GM23338 (cell line): ENCODE data around the gene DCHS1. TPM values are rescaled to one million over a fixed set of nuclear protein-coding genes. Genes with fewer than 3 reads are reported as not detected.

Source experiments
- ATAC-seq: fragments of 200-7000 bp; cut with Tn5 transposase; 3 replicates; pipeline ENCODE4 v1.9.1; 2020
- DNase-seq: peaks from one replicate; pipeline ENCODE4 v3.0.0-alpha.2; 2015; ENCODE audit warnings: low spot score
- H2AFZ ChIP-seq: fragments of 200-600 bp; sonication (generic); 2 replicates; pipeline ENCODE4 v1.8.0; 2016; ENCODE audit warnings: antibody characterized with exemption, mild to moderate bottlenecking, moderate library complexity
- H3F3A ChIP-seq: fragments of 200-600 bp; sonication (generic); replicated peaks from 2 replicates; pipeline ENCODE4 v1.8.0; 2017; ENCODE audit warnings: antibody characterized with exemption, mixed run types, low read depth
- H3K27ac ChIP-seq: fragments of 200-600 bp; sonication (generic); 2 replicates; pipeline ENCODE4 v1.6.1; 2016; ENCODE audit warnings: low read depth
- H3K27me3 ChIP-seq: fragments of 200-600 bp; sonication (generic); 2 replicates; pipeline ENCODE4 v1.8.0; 2016; ENCODE audit warnings: mild to moderate bottlenecking, mixed run types, moderate library complexity; ENCODE audit not compliant: insufficient read depth
- H3K36me3 ChIP-seq: fragments of 200-600 bp; sonication (generic); 2 replicates; pipeline ENCODE4 v1.8.0; 2016; ENCODE audit warnings: mild to moderate bottlenecking; ENCODE audit not compliant: insufficient read depth
- H3K4me1 ChIP-seq: fragments of 200-600 bp; sonication (generic); 2 replicates; pipeline ENCODE4 v1.8.0; 2016; ENCODE audit warnings: mild to moderate bottlenecking, moderate library complexity; ENCODE audit not compliant: insufficient read depth
- H3K4me2 ChIP-seq: fragments of 200-600 bp; sonication (generic); 2 replicates; pipeline ENCODE4 v1.7.1; 2017; ENCODE audit warnings: mixed run types
- H3K4me3 ChIP-seq: fragments of 200-600 bp; sonication (generic); 2 replicates; pipeline ENCODE4 v1.6.1; 2016; ENCODE audit warnings: mixed run types
- H3K79me2 ChIP-seq: fragments of 200-600 bp; sonication (generic); replicated peaks from 2 replicates; pipeline ENCODE4 v1.8.0; 2017; ENCODE audit warnings: mild to moderate bottlenecking; ENCODE audit not compliant: insufficient read depth
- H3K9me2 ChIP-seq: fragments of 200-600 bp; sonication (generic); 2 replicates; pipeline ENCODE4 v1.8.0; 2017; ENCODE audit not compliant: insufficient read depth
- H4K20me1 ChIP-seq: fragments of 200-600 bp; sonication (generic); replicated peaks from 2 replicates; pipeline ENCODE4 v1.8.0; 2017; ENCODE audit warnings: mild to moderate bottlenecking; ENCODE audit not compliant: insufficient read depth
- H3K27ac Mint-ChIP-seq: 2 replicates; pipeline ENCODE4 v1.8.0; 2020; ENCODE audit warnings: inconsistent platforms, mild to moderate bottlenecking, moderate library complexity, mixed read lengths
- H3K27me3 Mint-ChIP-seq: 3 replicates; pipeline ENCODE4 v1.8.0; 2022; ENCODE audit warnings: low read depth, mild to moderate bottlenecking, moderate library complexity, mixed read lengths, inconsistent platforms; ENCODE audit not compliant: insufficient read depth, poor library complexity
- H3K36me3 Mint-ChIP-seq: 3 replicates; pipeline ENCODE4 v1.8.0; 2021; ENCODE audit warnings: low read depth, mild to moderate bottlenecking, inconsistent platforms, moderate library complexity, mixed read lengths
- H3K4me1 Mint-ChIP-seq: 3 replicates; pipeline ENCODE4 v1.8.0; 2020; ENCODE audit warnings: mild to moderate bottlenecking, inconsistent platforms, mixed read lengths
- H3K4me3 Mint-ChIP-seq: 3 replicates; pipeline ENCODE4 v1.8.0; 2021; ENCODE audit warnings: moderate library complexity, mild to moderate bottlenecking, inconsistent platforms, mixed read lengths
- H3K9me3 Mint-ChIP-seq: 3 replicates; pipeline ENCODE4 v1.8.0; 2020; ENCODE audit warnings: moderate library complexity, mild to moderate bottlenecking, inconsistent platforms, mixed read lengths
- CREB1 ChIP-seq: fragments of 250-450 bp; sonication (Bioruptor Pico); IDR thresholded peaks from 2 replicates; pipeline ENCODE4 v1.5.0; 2020; ENCODE audit warnings: low read depth, mild to moderate bottlenecking, moderate library complexity
- EZH2 ChIP-seq: fragments of 200-600 bp; sonication (generic); IDR thresholded peaks from one replicate; pipeline ENCODE4 v1.8.0; 2017; ENCODE audit warnings: antibody characterized with exemption, mild to moderate bottlenecking, low read depth; ENCODE audit not compliant: unreplicated experiment
- EZH2phosphoT487 ChIP-seq: fragments of 200-600 bp; sonication (generic); IDR thresholded peaks from one replicate; pipeline ENCODE4 v1.8.1; 2018; ENCODE audit warnings: antibody characterized with exemption; ENCODE audit not compliant: unreplicated experiment
- JUNB ChIP-seq: IDR thresholded peaks from one replicate; pipeline ENCODE4 v1.6.1; 2016; ENCODE audit warnings: antibody characterized with exemption; ENCODE audit not compliant: unreplicated experiment
- NANOG ChIP-seq: IDR thresholded peaks from 2 replicates; pipeline ENCODE4 v1.6.1; 2016; ENCODE audit warnings: antibody characterized with exemption, borderline replicate concordance
- POLR2AphosphoS5 ChIP-seq: IDR thresholded peaks from 2 replicates; pipeline ENCODE4 v1.6.1; 2016; ENCODE audit warnings: antibody characterized with exemption, low read depth
- STAT1 ChIP-seq: IDR thresholded peaks from one replicate; pipeline ENCODE4 v1.6.1; 2016; ENCODE audit warnings: antibody characterized with exemption; ENCODE audit not compliant: unreplicated experiment
- ZNF114 ChIP-seq: fragments of 250-450 bp; sonication (Bioruptor Pico); IDR thresholded peaks from 2 replicates; pipeline ENCODE4 v1.5.0; 2020; ENCODE audit warnings: mild to moderate bottlenecking, moderate library complexity
- ZNF331 ChIP-seq: fragments of 250-450 bp; sonication (Bioruptor Pico); IDR thresholded peaks from 2 replicates; pipeline ENCODE4 v1.5.0; 2020; ENCODE audit warnings: low read depth, mild to moderate bottlenecking, moderate library complexity
- polyA plus RNA-seq: library from polyadenylated mRNA; unstranded; fragments of >200 nt; fragmentation: Nextera tagmentation; extraction: Ambion mirVana; gene quantifications from 2 replicates; pipeline ENCODE4 v1.2.1, GENCODE V29; 2016
- total RNA-seq: library from RNA; depleted of rRNA; stranded (reverse); fragments of >200 nt; shearing (Covaris generic); gene quantifications from 2 replicates; pipeline ENCODE4 v1.2.3, GENCODE V29; 2014
- TF ChIP-seq, protein P1 (sequence below): IDR thresholded peaks from one replicate; pipeline ENCODE4 v1.6.1; 2018; ENCODE audit warnings: antibody characterized with exemption; ENCODE audit not compliant: unreplicated experiment
- TF ChIP-seq, protein P2 (sequence below), 2 experiments: fragments of 200-600 bp in 1 of 2; sonication (generic) in 1 of 2; conservative IDR thresholded peaks; 2 replicates each; pipeline versions ENCODE4 v1.5.1 to v1.6.1; 2016 to 2017; ENCODE audit warnings: antibody characterized with exemption in 2 of 2, low read depth in 2 of 2, mild to moderate bottlenecking in 2 of 2, moderate library complexity in 1 of 2
- TF ChIP-seq, protein P3 (sequence below): fragments of 250-450 bp; sonication (Bioruptor Pico); IDR thresholded peaks from 2 replicates; pipeline ENCODE4 v1.5.0; 2020; ENCODE audit warnings: mild to moderate bottlenecking, moderate library complexity
- TF ChIP-seq, protein P4 (sequence below): IDR thresholded peaks from 2 replicates; pipeline ENCODE4 v1.6.1; 2016; ENCODE audit warnings: antibody characterized with exemption

DCHS1 gene
- total and polyA plus RNA-seq, 2 experiments from 2014 or later: 2.3 to 20.7 TPM

DNA sequence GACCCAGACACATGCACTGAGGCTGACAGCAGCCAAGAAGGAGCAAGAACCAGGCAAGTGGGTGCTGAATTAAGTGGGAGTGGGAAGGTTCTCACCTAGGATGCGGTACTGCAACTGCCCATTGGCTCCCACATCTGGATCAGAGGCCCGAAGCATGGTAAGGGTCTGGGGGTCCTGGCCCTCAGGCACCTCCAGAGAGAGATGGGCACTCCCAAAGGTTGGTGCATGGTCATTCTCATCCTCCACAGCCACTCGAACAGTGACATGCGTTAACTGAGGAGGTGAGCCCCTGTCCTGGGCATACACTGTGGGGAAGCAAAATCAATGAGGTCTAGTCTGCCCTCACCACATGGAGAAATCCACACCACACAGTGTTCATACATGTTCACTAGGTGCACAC, 27.1 kb downstream of the DCHS1 start:
- TF ChIP-seq, protein P1, sequence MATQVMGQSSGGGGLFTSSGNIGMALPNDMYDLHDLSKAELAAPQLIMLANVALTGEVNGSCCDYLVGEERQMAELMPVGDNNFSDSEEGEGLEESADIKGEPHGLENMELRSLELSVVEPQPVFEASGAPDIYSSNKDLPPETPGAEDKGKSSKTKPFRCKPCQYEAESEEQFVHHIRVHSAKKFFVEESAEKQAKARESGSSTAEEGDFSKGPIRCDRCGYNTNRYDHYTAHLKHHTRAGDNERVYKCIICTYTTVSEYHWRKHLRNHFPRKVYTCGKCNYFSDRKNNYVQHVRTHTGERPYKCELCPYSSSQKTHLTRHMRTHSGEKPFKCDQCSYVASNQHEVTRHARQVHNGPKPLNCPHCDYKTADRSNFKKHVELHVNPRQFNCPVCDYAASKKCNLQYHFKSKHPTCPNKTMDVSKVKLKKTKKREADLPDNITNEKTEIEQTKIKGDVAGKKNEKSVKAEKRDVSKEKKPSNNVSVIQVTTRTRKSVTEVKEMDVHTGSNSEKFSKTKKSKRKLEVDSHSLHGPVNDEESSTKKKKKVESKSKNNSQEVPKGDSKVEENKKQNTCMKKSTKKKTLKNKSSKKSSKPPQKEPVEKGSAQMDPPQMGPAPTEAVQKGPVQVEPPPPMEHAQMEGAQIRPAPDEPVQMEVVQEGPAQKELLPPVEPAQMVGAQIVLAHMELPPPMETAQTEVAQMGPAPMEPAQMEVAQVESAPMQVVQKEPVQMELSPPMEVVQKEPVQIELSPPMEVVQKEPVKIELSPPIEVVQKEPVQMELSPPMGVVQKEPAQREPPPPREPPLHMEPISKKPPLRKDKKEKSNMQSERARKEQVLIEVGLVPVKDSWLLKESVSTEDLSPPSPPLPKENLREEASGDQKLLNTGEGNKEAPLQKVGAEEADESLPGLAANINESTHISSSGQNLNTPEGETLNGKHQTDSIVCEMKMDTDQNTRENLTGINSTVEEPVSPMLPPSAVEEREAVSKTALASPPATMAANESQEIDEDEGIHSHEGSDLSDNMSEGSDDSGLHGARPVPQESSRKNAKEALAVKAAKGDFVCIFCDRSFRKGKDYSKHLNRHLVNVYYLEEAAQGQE: no peak
- TF ChIP-seq ZNF114 (CRISPR knock-in tag): no peak
- no peak for TF ChIP-seq ZNF331 (CRISPR knock-in tag)
- TF ChIP-seq EZH2: no peak
- no peak for TF ChIP-seq CREB1 (CRISPR knock-in tag)
- TF ChIP-seq, protein P2, sequence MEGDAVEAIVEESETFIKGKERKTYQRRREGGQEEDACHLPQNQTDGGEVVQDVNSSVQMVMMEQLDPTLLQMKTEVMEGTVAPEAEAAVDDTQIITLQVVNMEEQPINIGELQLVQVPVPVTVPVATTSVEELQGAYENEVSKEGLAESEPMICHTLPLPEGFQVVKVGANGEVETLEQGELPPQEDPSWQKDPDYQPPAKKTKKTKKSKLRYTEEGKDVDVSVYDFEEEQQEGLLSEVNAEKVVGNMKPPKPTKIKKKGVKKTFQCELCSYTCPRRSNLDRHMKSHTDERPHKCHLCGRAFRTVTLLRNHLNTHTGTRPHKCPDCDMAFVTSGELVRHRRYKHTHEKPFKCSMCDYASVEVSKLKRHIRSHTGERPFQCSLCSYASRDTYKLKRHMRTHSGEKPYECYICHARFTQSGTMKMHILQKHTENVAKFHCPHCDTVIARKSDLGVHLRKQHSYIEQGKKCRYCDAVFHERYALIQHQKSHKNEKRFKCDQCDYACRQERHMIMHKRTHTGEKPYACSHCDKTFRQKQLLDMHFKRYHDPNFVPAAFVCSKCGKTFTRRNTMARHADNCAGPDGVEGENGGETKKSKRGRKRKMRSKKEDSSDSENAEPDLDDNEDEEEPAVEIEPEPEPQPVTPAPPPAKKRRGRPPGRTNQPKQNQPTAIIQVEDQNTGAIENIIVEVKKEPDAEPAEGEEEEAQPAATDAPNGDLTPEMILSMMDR (conservative IDR thresholded peaks at IDR 0.05; ENCODE audit: low read depth in 2 of 2): no peak
- TF ChIP-seq, protein P3, sequence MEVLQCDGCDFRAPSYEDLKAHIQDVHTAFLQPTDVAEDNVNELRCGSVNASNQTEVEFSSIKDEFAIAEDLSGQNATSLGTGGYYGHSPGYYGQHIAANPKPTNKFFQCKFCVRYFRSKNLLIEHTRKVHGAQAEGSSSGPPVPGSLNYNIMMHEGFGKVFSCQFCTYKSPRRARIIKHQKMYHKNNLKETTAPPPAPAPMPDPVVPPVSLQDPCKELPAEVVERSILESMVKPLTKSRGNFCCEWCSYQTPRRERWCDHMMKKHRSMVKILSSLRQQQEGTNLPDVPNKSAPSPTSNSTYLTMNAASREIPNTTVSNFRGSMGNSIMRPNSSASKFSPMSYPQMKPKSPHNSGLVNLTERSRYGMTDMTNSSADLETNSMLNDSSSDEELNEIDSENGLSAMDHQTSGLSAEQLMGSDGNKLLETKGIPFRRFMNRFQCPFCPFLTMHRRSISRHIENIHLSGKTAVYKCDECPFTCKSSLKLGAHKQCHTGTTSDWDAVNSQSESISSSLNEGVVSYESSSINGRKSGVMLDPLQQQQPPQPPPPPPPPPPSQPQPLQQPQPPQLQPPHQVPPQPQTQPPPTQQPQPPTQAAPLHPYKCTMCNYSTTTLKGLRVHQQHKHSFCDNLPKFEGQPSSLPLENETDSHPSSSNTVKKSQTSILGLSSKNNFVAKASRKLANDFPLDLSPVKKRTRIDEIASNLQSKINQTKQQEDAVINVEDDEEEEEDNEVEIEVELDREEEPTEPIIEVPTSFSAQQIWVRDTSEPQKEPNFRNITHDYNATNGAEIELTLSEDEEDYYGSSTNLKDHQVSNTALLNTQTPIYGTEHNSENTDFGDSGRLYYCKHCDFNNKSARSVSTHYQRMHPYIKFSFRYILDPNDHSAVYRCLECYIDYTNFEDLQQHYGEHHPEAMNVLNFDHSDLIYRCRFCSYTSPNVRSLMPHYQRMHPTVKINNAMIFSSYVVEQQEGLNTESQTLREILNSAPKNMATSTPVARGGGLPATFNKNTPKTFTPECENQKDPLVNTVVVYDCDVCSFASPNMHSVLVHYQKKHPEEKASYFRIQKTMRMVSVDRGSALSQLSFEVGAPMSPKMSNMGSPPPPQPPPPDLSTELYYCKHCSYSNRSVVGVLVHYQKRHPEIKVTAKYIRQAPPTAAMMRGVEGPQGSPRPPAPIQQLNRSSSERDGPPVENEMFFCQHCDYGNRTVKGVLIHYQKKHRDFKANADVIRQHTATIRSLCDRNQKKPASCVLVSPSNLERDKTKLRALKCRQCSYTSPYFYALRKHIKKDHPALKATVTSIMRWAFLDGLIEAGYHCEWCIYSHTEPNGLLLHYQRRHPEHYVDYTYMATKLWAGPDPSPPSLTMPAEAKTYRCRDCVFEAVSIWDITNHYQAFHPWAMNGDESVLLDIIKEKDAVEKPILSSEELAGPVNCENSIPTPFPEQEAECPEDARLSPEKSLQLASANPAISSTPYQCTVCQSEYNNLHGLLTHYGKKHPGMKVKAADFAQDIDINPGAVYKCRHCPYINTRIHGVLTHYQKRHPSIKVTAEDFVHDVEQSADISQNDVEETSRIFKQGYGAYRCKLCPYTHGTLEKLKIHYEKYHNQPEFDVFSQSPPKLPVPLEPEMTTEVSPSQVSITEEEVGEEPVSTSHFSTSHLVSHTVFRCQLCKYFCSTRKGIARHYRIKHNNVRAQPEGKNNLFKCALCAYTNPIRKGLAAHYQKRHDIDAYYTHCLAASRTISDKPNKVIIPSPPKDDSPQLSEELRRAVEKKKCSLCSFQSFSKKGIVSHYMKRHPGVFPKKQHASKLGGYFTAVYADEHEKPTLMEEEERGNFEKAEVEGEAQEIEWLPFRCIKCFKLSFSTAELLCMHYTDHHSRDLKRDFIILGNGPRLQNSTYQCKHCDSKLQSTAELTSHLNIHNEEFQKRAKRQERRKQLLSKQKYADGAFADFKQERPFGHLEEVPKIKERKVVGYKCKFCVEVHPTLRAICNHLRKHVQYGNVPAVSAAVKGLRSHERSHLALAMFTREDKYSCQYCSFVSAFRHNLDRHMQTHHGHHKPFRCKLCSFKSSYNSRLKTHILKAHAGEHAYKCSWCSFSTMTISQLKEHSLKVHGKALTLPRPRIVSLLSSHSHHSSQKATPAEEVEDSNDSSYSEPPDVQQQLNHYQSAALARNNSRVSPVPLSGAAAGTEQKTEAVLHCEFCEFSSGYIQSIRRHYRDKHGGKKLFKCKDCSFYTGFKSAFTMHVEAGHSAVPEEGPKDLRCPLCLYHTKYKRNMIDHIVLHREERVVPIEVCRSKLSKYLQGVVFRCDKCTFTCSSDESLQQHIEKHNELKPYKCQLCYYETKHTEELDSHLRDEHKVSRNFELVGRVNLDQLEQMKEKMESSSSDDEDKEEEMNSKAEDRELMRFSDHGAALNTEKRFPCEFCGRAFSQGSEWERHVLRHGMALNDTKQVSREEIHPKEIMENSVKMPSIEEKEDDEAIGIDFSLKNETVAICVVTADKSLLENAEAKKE (CRISPR knock-in tag): no peak
- TF ChIP-seq, protein P4, sequence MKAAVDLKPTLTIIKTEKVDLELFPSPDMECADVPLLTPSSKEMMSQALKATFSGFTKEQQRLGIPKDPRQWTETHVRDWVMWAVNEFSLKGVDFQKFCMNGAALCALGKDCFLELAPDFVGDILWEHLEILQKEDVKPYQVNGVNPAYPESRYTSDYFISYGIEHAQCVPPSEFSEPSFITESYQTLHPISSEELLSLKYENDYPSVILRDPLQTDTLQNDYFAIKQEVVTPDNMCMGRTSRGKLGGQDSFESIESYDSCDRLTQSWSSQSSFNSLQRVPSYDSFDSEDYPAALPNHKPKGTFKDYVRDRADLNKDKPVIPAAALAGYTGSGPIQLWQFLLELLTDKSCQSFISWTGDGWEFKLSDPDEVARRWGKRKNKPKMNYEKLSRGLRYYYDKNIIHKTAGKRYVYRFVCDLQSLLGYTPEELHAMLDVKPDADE: no peak
- TF ChIP-seq EZH2phosphoT487: no peak
- TF ChIP-seq STAT1: no peak
- no peak for TF ChIP-seq NANOG
- TF ChIP-seq JUNB: no peak
- no peak for TF ChIP-seq POLR2AphosphoS5
- no peak for ATAC-seq
- Histone ChIP-seq H2AFZ (no peak overlapping the region), H3K36me3 (no peaks in the 10 kb centered on the region), H3K4me1 (no peaks in the 10 kb centered on the region; the same call in 1 of the 2 replicates), H3K27me3 (peaks cover 40% of the 10 kb centered on the region), H3F3A (no peaks in the 10 kb centered on the region; the same call in 1 of the 2 replicates), H3K9me2 (no peaks in the 10 kb centered on the region), H3K4me2 (no peak overlapping the region), H3K4me3 (no peak overlapping the region), H3K27ac (no peak overlapping the region), H3K79me2 (no peaks in the 10 kb centered on the region), H4K20me1 (no peaks in the 10 kb centered on the region)
- Mint-ChIP-seq H3K27ac (no peak overlapping the region), H3K36me3 (peaks cover 13% of the 10 kb centered on the region), H3K9me3 (no peaks in the 10 kb centered on the region; the same call in 2 of the 3 replicates), H3K4me1 (peaks cover 9% of the 10 kb centered on the region), H3K27me3 (peaks cover 38% of the 10 kb centered on the region), H3K4me3 (0 out of 3 replicates have a peak overlapping the region, but pooled peaks have one; percentile 19)
- no peak for DNase-seq
